ENCODE data around the gene ZCCHC24. TPM values are rescaled to one million over a fixed set of nuclear protein-coding genes. Genes with fewer than 3 reads are reported as not detected.

Gene ZCCHC24
- total and polyA plus RNA-seq, 2 of the 8 experiments (the other 6 are each of a cell fraction or from before 2014, with no cell fraction given): 3.9 to 6.9 TPM

DNA sequence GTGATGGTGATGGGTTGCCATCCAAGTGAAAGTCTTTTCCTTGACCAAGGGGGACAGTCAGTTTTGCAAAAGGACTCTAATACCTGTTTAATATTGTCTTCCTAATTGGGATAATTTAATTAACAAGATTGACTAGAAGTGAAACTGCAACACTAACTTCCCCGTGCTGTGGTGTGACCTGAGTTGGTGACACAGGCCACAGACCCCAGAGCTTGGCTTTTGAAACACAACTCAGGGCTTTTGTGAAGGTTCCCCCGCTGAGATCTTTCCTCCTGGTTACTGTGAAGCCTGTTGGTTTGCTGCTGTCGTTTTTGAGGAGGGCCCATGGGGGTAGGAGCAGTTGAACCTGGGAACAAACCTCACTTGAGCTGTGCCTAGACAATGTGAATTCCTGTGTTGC, 91.3 kb downstream of the ZCCHC24 start:
- POLR2A ChIA-PET (ENCODE audit: partially characterized antibody): no interaction called here
- H3K79me1 ChIP-seq (ENCODE audit: low read depth, low read length): peaks cover 5% of the 10 kb centered on the region; the same call in 1 of the 2 replicates
- no peak overlapping the region for H3K18ac ChIP-seq (ENCODE audit: extremely low read depth, low read length)
- no peak overlapping the region for H2BK5ac ChIP-seq (ENCODE audit: low read depth, low read length)
- no peak overlapping the region for H2BK120ac ChIP-seq (replicated peaks; ENCODE audit: low read depth, low read length)
- H3K79me2 ChIP-seq (ENCODE audit: control insufficient read depth in 1 of 2, insufficient read depth in 2 of 2, low read length in 2 of 2): no peaks in the 10 kb centered on the region; a peak in 1 of 4 replicates
- no peak overlapping the region for H2AK5ac ChIP-seq (ENCODE audit: low read depth, low read length)
- H3K36me3 ChIP-seq (ENCODE audit: control insufficient read depth in 2 of 4, insufficient read depth in 4 of 4, low read length in 3 of 4): peaks cover 26 to 61% (median 47%) of the 10 kb centered on the region in 4 experiments
- CTCF ChIA-PET (ENCODE audit: partially characterized antibody): interaction anchor here (0.8 to 2.0 kb wide), 2 partner anchors 9 to 21 kb away, joined by 3 to 6 read pairs; no protein-coding TSS in a partner anchor
- no peaks in the 10 kb centered on the region for H3K27me3 ChIP-seq (replicated peaks in 1 of 4; ENCODE audit: control insufficient read depth in 3 of 4, extremely low read depth in 1 of 4, insufficient read depth in 3 of 4, low read length in 3 of 4)
- no peak overlapping the region for H2BK15ac ChIP-seq (ENCODE audit: low read length)
- H3K23ac ChIP-seq (ENCODE audit: insufficient read length): no peak overlapping the region
- no peaks in the 10 kb centered on the region; a peak in 1 of 4 replicates for H3K9me3 ChIP-seq (ENCODE audit: insufficient read depth in 2 of 2, low read depth in 1 of 2, low read length in 1 of 2)
- H2BK12ac ChIP-seq (ENCODE audit: low read depth, low read length): no peak overlapping the region
- no peak overlapping the region for H3K4ac ChIP-seq (replicated peaks; ENCODE audit: insufficient read length, low read depth, low read length)
- H3K27ac ChIP-seq (ENCODE audit: low read depth, low read length): no peak overlapping the region
- no peak overlapping the region for H3K4me3 ChIP-seq (ENCODE audit: extremely low read depth in 1 of 4, insufficient read depth in 2 of 4, low read depth in 3 of 4, low read length in 4 of 4)
- no peak overlapping the region for H3K9ac ChIP-seq (replicated peaks in 1 of 4; ENCODE audit: extremely low read depth in 1 of 4, low read depth in 3 of 4, low read length in 3 of 4)
- no peak overlapping the region for H4K91ac ChIP-seq (replicated peaks; ENCODE audit: insufficient read length, low read length)
- H4K20me1 ChIP-seq (replicated peaks in 1 of 2; ENCODE audit: control insufficient read depth in 1 of 2, insufficient read depth in 2 of 2, low read length in 2 of 2): peaks cover 7 to 13% of the 10 kb centered on the region in 2 experiments
- no peak overlapping the region for H2AFZ ChIP-seq (ENCODE audit: low read length)
- H3K4me1 ChIP-seq (replicated peaks in 1 of 4; ENCODE audit: control insufficient read depth in 3 of 4, insufficient read depth in 4 of 4, low read length in 3 of 4): no peaks in the 10 kb centered on the region; a peak in 1 of 7 replicates
- TF ChIP-seq CHD1 (IDR thresholded peaks at IDR 0.05; ENCODE audit: low read depth, low read length) (no peak), EGR1 (IDR thresholded peaks at IDR 0.05; ENCODE audit: borderline replicate concordance, low read depth, low read length) (no peak)
- TF ChIP-seq, protein P1, sequence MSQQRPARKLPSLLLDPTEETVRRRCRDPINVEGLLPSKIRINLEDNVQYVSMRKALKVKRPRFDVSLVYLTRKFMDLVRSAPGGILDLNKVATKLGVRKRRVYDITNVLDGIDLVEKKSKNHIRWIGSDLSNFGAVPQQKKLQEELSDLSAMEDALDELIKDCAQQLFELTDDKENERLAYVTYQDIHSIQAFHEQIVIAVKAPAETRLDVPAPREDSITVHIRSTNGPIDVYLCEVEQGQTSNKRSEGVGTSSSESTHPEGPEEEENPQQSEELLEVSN (IDR thresholded peaks at IDR 0.05): no peak
- no peak overlapping the region for H3K56ac ChIP-seq (replicated peaks; ENCODE audit: insufficient read length, low read depth, low read length)
- no peak overlapping the region for H3K14ac ChIP-seq (ENCODE audit: insufficient read length)
- FAIRE-seq (no peak), DNase-seq (ENCODE audit: low read depth in 1 of 2, low spot score in 2 of 2) (no peak)
- 69% methylated on average over 3 of the region's 3 CpGs; no CpG with 5 or more reads in 1 of the 2 experiments for WGBS, 2 experiments (ENCODE audit: extremely low coverage in 1 of 2, insufficient coverage in 1 of 2, insufficient read length in 1 of 2, insufficient replicate concordance in 2 of 2, low coverage in 1 of 2, low lambda C conversion rate in 2 of 2, missing lambda C conversion rate in 1 of 2)
- no peak overlapping the region for H4K8ac ChIP-seq (ENCODE audit: extremely low read depth, insufficient read depth, low read length)
- no peaks in the 10 kb centered on the region for H3K23me2 ChIP-seq (ENCODE audit: low read depth, low read length)
- no peak overlapping the region for H2BK20ac ChIP-seq (ENCODE audit: low read length)
- H4K5ac ChIP-seq (ENCODE audit: insufficient read length, low read depth, low read length): no peak overlapping the region
- no peak overlapping the region for H3K4me2 ChIP-seq (ENCODE audit: insufficient read depth in 1 of 2, low read depth in 2 of 2, low read length in 2 of 2)
